ENCODE data around the gene SLC35G2.

SLC35G2 gene

GRCh38 chr3:136818769-136819391, at the start of gene SLC35G2:
TSS of gene SLC35G2 (plus strand) at chr3:136819126. CDS start at chr3:136854461, 35,335 bp downstream.
- FAIRE-seq (no peak), DNase-seq (ENCODE audit: insufficient read length, low spot score) (no peak)
- TF ChIP-seq CTCF (IDR thresholded peaks at IDR 0.05; ENCODE audit: insufficient read depth, missing control alignments), result peak; percentile 3

- no peak for DNase-seq (ENCODE audit: insufficient read length, low spot score)
- TF ChIP-seq CTCF (IDR thresholded peaks at IDR 0.05; ENCODE audit: insufficient read depth, missing control alignments), result no peak
- FAIRE-seq, result no peak
Observed at GRCh38 chr3:136772709-136773108, 46.2 kb upstream of the SLC35G2 start.

GRCh38 chr3:136778865-136779264, 40.1 kb upstream of the SLC35G2 start:
- no peak for FAIRE-seq
- no peak for DNase-seq (ENCODE audit: insufficient read length, low spot score)
- no peak for TF ChIP-seq CTCF (IDR thresholded peaks at IDR 0.05; ENCODE audit: insufficient read depth, missing control alignments)

GRCh38 chr3:136780741-136781140, 38.2 kb upstream of the SLC35G2 start:
- no peak for FAIRE-seq
- no peak for DNase-seq (ENCODE audit: insufficient read length, low spot score)
- TF ChIP-seq CTCF (IDR thresholded peaks at IDR 0.05; ENCODE audit: insufficient read depth, missing control alignments), result no peak

- FAIRE-seq (no peak), DNase-seq (ENCODE audit: insufficient read length, low spot score) (no peak)
- no peak for TF ChIP-seq CTCF (IDR thresholded peaks at IDR 0.05; ENCODE audit: insufficient read depth, missing control alignments)
Observed at GRCh38 chr3:136783708-136784191, 35.2 kb upstream of the SLC35G2 start.

GRCh38 chr3:136787349-136787748, 31.6 kb upstream of the SLC35G2 start:
- FAIRE-seq, result no peak
- no peak for TF ChIP-seq CTCF (IDR thresholded peaks at IDR 0.05; ENCODE audit: insufficient read depth, missing control alignments)
- no peak for DNase-seq (ENCODE audit: insufficient read length, low spot score)

- TF ChIP-seq CTCF (IDR thresholded peaks at IDR 0.05; ENCODE audit: insufficient read depth, missing control alignments), result no peak
- FAIRE-seq (no peak), DNase-seq (ENCODE audit: insufficient read length, low spot score) (no peak)
Observed at GRCh38 chr3:136788154-136788553, 30.8 kb upstream of the SLC35G2 start.

All from D721Med (cell line).